Measurements from ENCODE around the gene TRIM33.

Gene TRIM33

DNA sequence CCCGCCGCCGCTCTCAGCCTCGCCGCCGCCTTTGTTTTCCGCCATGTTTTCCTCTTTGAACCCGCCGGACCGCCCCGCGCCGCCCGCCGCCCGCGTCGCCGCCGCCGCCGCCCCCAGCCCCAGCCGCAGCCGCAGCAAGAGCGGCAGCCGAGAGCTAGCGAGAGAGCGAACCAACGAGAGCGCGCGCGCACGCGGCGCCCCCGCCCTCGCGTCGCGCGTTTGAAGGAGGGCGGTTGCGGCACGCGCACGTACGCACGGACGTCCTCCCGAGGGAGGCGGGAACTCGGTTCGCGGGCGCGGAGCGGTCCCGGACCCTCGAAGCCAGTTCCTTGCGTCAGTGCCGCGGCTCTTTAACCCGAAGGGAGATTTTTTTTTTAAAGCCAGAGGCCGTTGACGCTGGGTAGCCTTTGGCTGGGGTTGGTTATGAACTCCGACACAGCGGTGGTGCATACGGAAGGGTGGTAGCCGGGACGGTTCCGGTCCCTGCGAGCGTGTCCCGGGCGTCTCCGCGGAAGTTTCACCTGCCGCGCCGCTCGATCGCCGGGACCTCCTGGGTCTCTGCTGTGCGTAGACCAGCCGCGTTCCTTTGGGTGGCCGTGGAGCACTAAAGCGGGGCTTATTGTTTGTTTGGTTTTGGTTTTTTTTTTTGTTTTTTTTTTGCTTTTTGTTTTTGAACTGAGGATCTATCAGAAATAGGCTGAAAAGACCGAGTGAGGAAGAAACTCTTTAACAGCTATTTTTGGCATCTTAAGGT lies at the start of gene TRIM33:
Gene TRIM33 (minus strand): TSS at position 172 of the 754 bp plus-strand sequence. CDS start 127 bp downstream, at position 45.
- DNase-seq: peak; percentile 90

DNA sequence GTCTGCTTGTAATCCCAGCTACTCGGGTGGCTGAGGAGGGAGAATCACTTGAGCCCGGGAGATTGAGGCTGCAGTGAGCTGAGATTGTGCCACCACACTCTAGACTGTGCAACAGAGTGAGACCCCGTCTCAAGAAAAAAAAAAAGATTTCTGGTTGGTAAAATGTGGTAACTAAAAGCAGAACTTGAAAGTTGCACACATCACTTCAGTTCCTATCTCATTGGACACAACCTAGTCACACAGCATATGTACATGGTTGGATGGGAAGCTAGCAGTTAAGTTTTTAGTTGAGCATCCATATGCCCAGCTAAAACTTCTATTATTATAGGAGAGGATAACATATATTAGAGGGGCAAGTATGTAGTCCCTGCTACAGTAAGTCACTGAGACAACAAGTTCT lies 48.4 kb upstream of the TRIM33 start:
- DNase-seq: no peak

DNA sequence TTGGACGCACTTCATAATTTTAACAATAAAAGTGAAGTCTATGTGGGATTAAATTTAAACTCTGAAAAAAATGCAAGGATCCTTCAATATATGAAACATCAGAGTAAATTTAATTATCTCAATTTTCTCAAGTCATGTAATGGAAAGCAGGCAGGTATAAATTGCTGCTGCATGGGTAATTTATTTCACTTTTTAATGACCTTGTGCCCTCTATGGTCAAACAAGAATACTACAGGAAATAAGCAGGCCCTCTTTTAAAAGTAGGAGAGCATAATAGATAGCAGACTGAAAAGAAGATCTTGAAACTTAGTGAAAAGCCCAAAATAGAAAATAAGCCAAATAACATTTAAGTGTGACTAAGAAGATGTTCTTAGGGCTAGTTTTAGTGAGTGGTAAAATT lies 47.5 kb upstream of the TRIM33 start:
- peak; percentile 56 for DNase-seq

DNA sequence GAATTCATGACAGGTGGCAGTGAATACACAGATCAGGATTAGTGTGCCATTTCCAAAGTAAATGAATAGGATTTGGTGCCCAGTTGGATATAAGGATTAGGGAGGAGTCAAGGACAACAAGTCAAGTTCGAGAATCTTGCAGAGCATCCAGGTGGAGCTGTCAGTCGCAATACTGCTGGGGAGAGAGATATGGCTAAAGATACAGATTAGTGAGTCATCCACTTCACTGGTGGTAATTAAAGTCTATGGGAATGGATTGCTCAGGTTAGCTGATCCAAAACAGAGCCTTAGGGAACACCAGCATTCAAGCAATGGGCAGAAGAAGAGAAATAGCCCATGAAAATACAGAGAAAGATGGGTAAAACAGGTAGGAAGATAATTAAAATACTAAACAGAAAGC lies 43.6 kb upstream of the TRIM33 start:
- DNase-seq: no peak

DNA sequence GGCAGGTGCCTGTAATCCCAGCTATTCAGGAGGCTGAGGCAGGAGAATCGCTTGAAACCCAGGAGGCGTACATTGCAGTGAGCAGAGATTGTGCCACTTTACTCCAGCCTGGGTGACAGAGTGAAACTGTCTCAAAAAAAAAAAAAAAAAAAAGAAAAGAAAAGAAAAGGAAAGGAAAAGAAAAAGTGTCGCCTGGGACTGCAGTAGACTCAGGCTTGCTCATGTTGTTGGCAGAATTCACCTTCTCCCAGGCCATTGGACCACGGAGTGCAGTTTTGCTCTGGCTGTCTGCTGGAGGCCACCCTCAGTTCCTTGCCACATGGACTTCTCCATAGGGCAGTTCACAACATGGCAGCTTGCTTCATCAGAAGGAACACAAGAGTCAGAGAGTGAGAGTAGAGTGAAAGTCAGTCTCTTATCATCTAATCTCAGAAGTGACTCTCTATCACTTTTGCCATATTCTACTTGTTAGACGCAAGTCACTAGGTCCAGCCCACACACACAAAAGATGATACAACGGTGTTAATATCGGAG lies 41.2 kb upstream of the TRIM33 start:
- no peak for DNase-seq

DNA sequence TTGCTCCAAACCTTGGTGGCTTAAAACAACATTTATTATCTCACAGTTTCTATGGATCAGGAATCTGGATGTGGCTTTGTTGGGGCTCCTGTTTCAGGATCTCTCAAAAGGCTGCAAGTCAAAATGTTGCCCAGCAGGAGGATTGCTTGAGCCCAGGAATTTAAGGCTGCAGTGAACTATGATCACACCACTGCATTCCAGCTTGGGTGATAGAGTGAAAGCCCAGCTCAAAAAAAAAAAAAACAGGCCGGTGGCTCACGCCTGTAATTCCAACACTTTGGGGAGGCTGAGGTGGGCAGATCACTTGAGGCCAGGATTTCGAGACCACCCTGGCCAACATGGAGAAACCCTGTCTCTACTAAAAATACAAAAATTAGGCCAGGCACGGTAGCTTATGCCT lies 40.4 kb upstream of the TRIM33 start:
- no peak for DNase-seq

DNA sequence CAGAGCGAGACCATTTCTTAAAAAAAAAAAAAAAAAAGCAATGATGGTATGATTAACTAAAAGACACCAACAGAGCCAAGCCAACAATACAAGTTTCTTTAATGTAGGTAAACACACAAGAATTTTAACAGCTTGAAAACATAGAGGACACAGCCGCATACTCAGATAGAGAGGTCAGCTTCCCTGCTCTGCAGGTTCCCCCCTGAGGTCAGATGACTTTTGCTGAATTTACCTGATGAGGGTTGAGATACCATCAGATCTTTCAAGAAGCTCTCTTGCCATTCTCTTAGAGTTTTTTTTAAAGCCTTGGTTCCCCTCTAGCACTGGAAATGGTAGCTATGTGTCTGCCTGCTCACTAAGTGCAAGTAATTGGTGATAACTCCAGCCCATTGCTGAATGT lies 39.3 kb upstream of the TRIM33 start:
- DNase-seq: no peak

DNA sequence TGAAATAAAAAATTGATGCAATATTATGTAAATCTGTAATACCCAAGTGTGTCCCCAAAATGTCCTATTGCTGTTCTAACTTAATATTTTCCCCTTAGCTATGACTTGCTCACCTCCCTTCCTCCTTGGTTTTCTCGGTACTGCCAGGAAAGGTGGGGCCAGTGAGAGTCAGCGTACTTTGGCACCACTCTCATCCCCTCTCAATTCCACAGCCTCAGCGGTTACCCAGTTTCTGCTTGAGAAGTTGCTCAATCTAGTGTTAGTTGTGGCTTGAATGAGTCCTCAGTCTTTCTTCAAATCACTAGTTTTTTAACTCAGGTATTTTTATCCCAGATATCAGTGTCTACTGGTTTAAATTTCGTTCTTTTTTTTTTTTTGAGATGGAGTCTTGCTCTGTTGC lies 38.1 kb upstream of the TRIM33 start:
- DNase-seq: no peak

DNA sequence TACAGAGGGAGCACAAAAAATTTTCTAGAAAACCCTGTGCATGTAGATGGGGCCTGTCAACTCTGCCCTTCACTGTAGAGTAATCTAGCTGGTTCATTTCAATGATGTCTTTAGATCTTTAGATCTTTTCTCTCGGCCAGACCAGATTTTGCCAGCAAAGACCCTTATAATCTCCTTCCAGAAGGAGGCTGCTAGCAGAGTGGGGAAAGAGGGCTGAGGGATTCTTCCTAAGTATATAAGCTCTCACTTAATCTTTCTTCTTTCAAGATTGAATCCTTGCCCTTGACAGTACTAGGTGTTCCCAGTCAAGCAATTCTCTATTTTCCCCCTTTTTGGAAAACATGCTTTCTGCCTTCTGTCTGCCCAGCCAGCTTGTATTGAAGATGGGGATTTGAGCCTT lies 36.1 kb upstream of the TRIM33 start:
- no peak for DNase-seq

DNA sequence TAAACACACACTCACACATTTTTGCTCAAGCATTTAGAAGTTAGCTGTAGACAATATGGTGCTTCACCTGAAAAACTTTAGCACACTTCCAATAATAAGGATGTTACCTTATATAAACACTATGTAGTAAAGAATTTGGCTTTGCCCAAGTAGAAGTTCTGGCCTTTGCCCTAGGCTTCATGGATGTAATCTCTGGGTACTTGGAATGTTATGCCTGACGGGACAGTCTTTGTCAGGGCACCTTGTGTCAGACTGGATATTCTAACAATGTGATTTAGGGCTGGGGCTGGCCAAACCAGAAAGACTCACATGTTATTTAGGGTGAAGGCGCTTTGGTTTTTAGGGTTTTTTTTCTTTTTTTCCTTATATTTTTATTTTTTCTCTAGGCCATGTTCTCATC lies 34.8 kb upstream of the TRIM33 start:
- no peak for DNase-seq

DNA sequence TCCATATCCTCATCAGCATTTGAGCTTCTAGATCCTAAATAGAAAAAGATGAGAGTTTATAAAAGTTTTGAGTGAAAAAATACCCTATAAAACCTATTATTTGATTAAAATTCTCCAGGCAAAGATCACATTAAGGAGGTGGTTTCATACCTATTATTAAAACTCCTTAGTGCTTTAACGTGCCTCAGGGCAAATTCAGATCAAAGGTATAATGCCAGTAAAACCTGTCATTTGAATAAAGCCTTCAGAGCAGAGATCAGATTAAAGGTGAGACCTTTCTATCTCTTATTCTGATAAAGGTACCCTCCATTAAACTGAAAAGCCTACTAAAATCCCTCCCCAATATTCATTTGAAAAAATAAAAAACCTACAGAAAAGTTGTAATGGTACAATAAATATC lies 34.3 kb upstream of the TRIM33 start:
- DNase-seq: no peak

DNA sequence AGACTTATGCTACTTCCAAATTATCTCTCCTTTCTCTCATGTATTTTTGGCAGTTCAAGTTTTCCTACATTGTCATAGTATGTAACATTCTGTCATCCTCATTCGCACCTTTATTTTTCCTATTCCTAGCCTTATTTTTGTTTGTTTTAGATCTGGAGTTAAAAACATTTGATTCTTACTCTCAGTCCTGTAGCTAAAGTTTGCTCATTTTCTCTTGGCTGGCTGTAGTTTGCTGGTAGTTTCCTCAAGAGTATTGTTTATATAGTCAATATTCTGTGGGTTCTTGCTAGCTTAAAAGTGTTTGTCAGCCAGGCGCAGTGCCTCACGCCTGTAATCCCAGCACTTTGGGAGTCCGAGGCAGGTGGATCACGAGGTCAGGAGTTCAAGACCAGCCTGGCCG lies 29.8 kb upstream of the TRIM33 start:
- DNase-seq: no peak

DNA sequence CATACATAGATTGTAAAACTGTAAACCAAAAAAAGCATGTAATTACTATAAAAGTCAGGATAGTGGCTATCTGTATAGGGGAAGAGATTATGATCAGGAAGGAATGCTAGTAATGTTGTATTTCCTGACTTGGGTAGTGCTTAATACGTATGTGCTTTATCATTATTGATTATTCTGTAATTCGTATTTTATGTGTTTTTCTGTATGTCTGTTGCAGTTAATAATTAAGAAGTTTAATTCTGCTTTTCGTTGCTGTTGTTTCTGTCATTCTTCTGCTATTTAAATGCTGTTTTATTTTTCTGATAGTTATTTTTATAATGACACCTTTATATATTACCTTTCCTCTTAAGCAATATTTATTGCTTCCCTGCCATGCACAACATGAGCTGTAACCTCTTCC lies 29.3 kb upstream of the TRIM33 start:
- DNase-seq: no peak

DNA sequence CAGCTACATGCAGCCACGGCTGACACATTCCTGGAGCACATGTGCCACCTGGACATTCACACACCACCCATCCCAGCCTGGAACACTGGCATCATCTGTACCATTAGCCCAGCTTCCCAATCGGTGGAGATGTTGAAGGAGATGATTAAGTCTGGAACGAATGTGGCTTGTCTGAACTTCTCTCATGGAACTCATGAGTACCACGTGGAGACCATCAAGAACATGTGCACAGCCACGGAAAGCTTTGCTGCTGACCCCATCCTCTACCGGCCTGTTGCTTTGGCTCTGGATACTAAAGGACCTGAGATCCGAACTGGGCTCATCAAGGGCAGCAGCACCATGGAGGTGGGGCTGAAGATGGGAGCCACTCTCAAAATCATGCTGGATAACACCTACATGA lies 25.0 kb upstream of the TRIM33 start:
- no peak for DNase-seq

DNA sequence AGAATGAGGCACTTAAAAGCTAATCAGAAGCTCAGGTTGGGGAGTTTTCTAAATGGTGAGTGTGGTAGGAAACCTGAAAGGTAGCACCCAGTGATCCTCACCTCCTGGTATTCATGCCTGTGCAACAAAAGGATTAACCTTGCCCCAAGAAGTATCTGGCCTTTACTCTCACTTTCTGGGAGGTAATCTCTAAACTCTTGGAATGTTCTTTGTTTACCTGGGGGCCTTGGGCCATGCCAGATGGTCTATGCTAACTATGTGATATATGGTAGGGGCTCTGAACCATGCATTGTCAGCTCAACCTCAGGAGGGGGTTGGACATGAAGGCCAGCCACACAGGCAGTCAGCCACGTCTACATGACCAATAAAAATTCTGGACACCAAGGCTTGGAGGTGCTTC lies 24.4 kb upstream of the TRIM33 start:
- no peak for DNase-seq

DNA sequence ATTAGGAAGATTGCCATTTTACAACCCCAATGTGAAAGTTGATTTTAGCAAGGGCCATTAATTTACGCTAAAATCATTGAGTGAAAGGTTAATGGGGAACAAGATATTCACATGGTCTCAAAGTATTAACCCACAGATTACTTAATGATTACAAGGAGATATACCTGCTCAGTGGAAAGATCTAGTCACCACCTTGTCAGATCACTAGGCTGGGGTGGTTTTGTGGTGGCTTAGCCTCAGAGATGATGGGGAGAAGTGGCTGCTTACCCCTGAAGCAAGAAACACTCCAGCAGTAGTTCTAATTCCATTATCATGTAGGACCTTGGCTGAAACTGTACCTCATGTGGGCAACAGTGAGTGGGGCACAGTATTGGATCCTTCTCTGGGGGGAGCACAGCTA lies 20.1 kb upstream of the TRIM33 start:
- DNase-seq: no peak

DNA sequence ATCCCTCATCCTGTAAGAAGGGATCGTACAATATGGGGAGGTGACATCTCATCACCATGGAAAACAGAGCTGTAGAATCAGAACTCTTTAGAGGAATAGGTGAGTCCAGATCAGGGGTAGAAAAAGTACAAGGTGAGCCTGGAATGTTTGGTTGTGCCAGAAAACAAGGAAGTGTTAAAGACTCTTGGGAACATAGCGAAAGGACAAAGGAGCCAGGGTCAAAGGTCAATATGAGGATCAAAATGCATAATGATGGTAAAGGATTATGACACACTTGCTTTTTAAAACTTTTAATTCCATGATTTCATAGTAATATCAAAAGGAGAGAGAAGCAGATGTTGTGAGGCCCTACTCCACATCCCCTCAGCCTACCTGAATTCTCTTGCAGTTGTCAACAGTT lies 19.2 kb upstream of the TRIM33 start:
- DNase-seq: no peak

DNA sequence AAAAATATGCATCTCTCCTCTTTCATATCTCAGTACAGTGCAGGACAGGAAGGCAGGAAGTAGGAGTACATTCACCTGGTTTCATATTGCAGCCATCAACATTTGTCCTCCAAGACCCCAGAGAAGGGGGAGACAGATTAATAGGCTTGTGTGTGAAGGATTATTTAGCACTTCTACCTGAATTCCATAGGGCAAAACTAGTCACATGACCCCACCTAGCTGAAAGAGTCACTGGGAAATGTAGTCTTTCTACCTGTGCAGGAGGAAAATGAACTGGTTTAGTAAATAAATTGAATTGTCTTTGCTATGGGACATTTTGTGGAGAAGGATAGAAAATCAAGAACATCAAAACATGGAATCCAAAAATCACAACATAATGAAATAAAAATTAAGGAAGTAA lies 13.9 kb upstream of the TRIM33 start:
- no peak for DNase-seq

DNA sequence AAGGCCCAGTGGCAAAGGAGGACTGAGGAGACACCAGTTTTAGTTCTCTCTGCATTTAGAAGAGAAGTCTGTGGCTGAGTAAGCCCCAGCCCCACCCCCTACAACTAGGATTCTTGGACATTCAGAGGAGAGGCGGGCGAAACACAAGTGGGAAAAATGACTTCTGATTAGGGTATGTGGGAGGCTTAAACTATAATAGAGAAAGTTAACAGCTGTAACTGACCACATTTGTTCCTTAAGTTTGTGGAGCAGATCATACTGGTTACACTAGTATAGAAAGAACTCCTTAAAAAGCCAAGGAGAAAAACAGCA lies 11.2 kb upstream of the TRIM33 start:
- DNase-seq: no peak

DNA sequence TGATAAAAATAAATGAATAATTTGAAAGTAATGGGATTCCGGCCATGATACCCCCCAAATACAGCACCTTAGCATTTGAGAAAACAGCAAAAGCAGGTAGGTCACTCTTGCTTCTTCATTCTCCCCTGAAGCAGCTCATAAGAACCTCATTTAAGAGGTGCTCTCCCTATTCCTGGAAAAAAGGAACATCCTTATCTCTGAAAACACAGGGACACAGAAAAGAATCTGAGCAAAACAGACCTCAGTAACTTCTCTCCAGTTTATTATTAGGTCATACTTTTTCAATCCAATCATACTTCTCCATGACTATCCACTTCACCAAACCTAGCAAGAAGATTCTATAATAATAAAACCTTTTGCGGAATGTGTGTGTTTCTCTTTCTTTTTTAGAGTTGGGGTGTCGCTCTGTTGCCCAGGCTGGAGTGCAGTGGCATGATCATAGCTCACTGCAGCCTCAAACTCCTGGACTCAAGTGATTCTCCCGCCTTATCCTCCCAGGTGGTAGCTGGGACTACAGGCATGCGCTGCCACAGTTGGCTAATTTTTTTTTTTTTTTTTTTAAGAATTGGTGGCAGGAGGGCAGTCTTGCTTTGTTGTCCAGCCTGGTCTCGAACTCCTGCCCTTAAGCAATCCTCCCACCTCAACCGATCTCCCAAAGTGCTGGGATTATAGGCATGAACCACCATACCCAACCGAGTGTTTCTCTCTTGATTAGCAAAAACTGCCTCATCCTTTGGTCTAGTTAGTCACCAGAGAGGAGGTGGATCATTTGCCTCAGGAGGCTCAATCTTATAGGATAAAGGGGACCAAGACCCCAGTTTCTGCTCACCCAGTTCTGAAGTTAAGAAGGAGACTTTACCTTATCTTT lies 10.6 kb upstream of the TRIM33 start:
- DNase-seq: peak; percentile 62

DNA sequence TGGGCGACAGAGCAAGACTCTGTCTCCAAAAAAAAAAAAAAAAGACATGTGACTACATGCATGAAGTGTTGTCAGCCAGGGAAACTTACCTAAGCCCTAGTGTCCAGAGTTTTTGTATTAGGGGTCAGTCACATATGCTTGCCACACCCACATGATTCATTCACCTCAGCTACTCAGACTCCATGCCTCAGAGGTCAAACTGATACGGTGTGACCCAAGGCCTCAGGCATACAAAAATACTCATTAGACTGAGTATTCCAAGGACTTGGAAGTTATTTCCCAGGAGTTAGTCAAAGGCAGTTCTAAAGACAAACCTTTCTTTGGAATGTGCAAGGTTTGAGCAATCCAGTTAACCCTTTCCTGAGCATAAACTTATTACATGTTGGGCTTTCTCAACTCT lies 6.3 kb upstream of the TRIM33 start:
- DNase-seq: no peak

DNA sequence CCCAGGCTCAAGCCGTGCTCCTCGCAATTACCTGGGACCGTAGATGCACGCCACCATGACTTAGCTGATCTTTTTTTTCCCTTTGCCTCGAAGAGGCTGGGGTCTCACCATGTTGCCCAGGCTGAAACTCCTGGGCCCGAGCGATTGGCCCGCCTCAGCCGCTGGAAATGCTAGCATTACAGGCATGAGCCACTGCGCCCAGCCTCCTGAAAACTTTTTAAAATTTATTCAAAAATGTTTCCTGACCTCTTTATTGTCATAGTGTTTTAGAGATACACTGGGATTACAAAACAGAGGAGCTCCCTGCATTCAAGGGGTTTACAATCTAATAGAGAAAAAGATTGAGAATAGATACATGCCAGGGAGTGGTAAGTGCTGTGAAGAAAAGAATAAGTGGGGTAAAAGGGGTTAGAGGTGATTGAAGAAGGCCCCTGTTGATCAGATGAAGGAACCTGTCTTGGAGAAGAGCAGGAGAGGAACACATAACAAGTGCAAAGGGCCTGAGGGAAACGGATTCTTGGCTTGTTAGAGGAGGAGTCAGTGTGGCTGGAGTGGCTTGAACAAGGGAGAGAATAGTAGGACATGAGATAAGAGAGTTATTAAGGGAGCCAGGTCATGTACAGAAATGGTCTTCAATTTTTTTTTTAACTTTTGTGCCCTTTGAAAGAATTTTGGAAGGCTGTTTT lies 1.7 kb upstream of the TRIM33 start:
- peak; percentile 62 for DNase-seq

DNA sequence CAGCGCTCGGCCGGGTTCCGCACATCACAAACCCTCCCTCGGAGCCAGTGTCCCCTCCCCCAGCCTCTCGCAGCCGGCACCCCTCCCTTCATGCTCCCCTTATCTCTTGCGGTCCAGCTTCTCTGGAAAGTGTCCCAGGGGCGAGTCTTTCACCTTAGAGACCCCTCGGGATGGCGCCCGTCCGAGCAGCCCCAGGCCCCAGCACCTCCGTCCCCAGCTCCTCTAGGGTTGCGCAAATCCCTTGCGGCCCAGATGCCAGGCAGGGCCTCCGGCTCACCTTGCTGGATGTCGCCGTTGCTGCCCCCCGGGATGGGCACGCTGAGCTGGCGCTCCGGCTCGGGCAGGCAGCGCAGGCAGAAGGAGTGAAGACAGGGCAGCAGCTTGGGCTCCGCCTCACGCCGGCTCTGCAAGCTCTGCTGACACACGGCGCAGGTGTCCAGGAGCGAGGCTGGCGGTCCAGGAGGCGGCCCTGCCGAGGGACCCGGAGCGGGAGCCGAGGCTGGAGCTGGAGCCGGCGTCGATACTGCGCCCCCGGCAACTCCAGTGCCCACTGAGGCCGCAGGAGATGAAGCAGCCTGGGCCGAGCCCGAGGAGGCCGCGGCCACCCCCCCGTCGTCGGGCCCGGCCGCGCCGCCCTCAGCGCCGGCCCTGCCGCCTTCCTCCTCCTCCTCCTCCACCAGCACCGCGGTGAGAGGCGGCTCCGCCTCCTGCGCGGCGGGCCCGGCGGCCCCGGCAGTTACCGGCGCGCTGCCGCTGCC lies 550 bp downstream of the TRIM33 start:
- DNase-seq: peak; percentile 72

All from hematopoietic multipotent progenitor cell treated with erythropoietin and hydrocortisone succinate and interleukin-3 and kit ligand, for 8 days (in vitro differentiated cells).